ENCODE measurements around the gene NKAIN2. TPM values are rescaled to one million over a fixed set of nuclear protein-coding genes. Genes with fewer than 3 reads are reported as not detected.

Gene NKAIN2
- total and polyA plus RNA-seq, 9 of the 15 experiments (the other 6 are each of a cell fraction or from before 2014, with no cell fraction given): not detected

GRCh38 chr6:124799638-124800037 lies 996.0 kb downstream of the NKAIN2 start:
- FAIRE-seq (no peak), DNase-seq (ENCODE audit: extremely low read depth in 1 of 4, low spot score in 3 of 4) (no peak), ATAC-seq (no peak)
- intact Hi-C loops (cut with micrococcal nuclease) (no loop called here), in situ Hi-C loops (cut with MboI) (no loop called here)
- no peak overlapping the region for H3K9ac ChIP-seq (ENCODE audit: insufficient read depth in 1 of 2, low read depth in 2 of 2, low read length in 2 of 2)
- no peak overlapping the region for H3K27ac ChIP-seq (ENCODE audit: extremely low read depth, low read depth, low read length)
- H3K4me1 ChIP-seq (replicated peaks in 1 of 2; ENCODE audit: control insufficient read depth in 2 of 2, insufficient read depth in 2 of 2, low read length in 2 of 2): no peaks in the 10 kb centered on the region
- no peaks in the 10 kb centered on the region for H4K20me1 ChIP-seq (replicated peaks; ENCODE audit: control insufficient read depth, insufficient read depth, low read length)
- no peaks in the 10 kb centered on the region for H3K9me3 ChIP-seq (replicated peaks; ENCODE audit: control insufficient read depth, insufficient read depth, low read depth, low read length)
- no peak overlapping the region for H3K4me3 ChIP-seq
- H3K36me3 ChIP-seq (ENCODE audit: control insufficient read depth, insufficient read depth, low read length): no peaks in the 10 kb centered on the region
- no peaks in the 10 kb centered on the region for H3K79me2 ChIP-seq (ENCODE audit: control insufficient read depth, insufficient read depth, low read length)
- POLR2A ChIA-PET: no interaction called here
- no peak overlapping the region for H2AFZ ChIP-seq (ENCODE audit: low read depth, low read length)
- H3K27me3 ChIP-seq (ENCODE audit: control insufficient read depth in 2 of 2, insufficient read depth in 2 of 2, low read length in 2 of 2): no peaks in the 10 kb centered on the region; a peak in 1 of 5 replicates
- TF ChIP-seq CSDE1 (IDR thresholded peaks at IDR 0.05): no peak
- peak; percentile 62 for TF ChIP-seq ZNF316 (IDR thresholded peaks at IDR 0.05)
- TF ChIP-seq RBFOX2 (IDR thresholded peaks at IDR 0.05; ENCODE audit: low read depth, low read length): no peak
- TF ChIP-seq MLLT1 (IDR thresholded peaks at IDR 0.05): no peak
- peak; percentile 21; the same call in 1 of the 2 replicates for TF ChIP-seq MAFF (IDR thresholded peaks at IDR 0.05; ENCODE audit: low read length)
- no peak for TF ChIP-seq YY1 (IDR thresholded peaks at IDR 0.05; ENCODE audit: borderline replicate concordance in 1 of 3, control insufficient read depth in 1 of 3, extremely low read depth in 1 of 3, insufficient read depth in 3 of 3, insufficient read length in 1 of 3, insufficient replicate concordance in 2 of 3, low read depth in 1 of 3, low read length in 2 of 3)
- no peak for TF ChIP-seq ZNF384 (IDR thresholded peaks at IDR 0.05; ENCODE audit: low read depth, low read length)
- no peak for TF ChIP-seq E2F8 (IDR thresholded peaks at IDR 0.05; ENCODE audit: low read depth, partially characterized antibody)
- no peak for TF ChIP-seq ARNT (IDR thresholded peaks at IDR 0.05)
- H3K9me1 ChIP-seq (ENCODE audit: control insufficient read depth, insufficient read depth, low read length): no peaks in the 10 kb centered on the region
- CTCF ChIA-PET (ENCODE audit: low intra/inter-chr PET ratio): no interaction called here
- no TSS peak for BruUV-seq (replicated peaks)
- no peak overlapping the region for H3K4me2 ChIP-seq (ENCODE audit: insufficient read depth, low read length)
